Erythroblast (primary cell): ENCODE results near the gene ERICH6B.

Source experiments
- GATA1 ChIP-seq: IDR thresholded peaks from 2 replicates; pipeline ENCODE4 v1.6.1; 2011; ENCODE audit warnings: low read depth, mild to moderate bottlenecking, control low read depth, low read length, moderate library complexity
- POLR2A ChIP-seq: IDR thresholded peaks from 2 replicates; pipeline ENCODE4 v1.6.1; 2011; ENCODE audit warnings: mild to moderate bottlenecking, low read length

DNA sequence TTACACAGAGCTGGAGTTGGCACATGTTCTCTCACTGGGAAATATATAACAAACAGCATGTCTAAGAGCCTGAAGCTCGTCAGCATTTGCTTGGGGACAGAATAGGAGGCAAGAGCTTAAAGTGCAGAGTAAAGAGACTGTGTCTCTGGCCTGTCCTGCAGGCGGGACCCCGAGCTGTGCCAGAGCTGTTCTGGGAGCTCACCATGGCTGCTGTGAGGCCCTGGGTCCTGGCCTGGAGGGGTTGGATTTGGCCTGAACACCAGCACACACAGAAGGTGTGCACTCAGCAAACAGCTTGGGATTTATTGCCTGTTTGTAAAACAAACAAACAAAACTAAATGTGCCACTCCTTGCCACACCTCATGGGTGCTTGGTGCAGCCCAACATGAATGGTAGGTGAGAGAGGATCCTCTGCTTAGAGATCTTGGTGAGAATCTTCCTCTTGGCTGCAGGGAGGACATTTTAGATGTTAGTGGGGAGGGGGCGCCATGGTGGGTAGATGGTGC, 60.9 kb downstream of the ERICH6B start:
- TF ChIP-seq POLR2A (no peak), GATA1 (no peak)
